Panc1 (cell line): ENCODE results near the gene FAT2.

ENCODE experiments used
- POLR2AphosphoS5 ChIP-seq: IDR thresholded peaks from 2 replicates; pipeline ENCODE4 v1.6.1; 2012; ENCODE audit warnings: mild to moderate bottlenecking, low read depth, low read length, moderate library complexity
- REST ChIP-seq, 2 experiments: IDR thresholded peaks; 2 replicates each; pipeline ENCODE4 v1.6.1; 2011 to 2012; ENCODE audit warnings: low read depth in 2 of 2, control low read depth in 1 of 2, low read length in 1 of 2, mild to moderate bottlenecking in 1 of 2, moderate library complexity in 1 of 2; ENCODE audit not compliant: insufficient read depth in 1 of 2
- TF ChIP-seq, protein P1 (sequence below): fragments of 450-650 bp; IDR thresholded peaks from 2 replicates; pipeline ENCODE4 v1.5.1; 2017; ENCODE audit warnings: mild to moderate bottlenecking

DNA sequence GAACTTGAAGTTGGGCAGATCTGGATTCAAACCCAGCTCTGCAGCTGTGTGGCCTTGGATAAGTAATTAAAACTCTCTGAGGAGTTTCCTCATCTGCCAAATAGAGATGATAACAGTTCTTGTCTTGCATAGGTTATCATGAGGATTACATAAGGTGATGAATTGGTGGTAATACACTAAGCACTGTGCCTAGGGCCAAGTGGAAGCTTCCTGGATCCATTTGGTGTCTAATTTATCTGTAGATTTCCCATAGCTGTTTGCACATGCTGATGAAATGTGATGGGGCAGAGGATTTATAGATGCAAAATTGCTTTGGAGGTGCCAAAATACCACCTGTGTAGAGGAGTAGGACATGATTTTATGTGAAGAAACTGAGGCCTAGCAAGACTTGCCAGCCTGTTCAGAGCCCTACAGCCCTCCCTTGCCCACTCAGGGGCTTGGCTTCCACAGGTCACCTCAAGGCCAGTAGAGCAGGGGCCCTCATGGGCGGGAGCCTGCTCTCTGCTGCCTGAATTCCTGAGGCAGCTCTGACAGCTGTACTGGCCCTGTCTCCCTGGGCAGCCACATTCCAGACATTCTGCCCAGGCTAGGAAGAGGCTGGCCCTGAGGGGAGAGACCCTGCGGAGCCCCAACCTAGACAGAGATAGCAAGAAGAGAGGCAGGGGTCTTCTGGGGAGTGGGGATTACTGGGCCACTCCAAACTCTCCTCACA is 5.9 kb upstream of the FAT2 start:
- TF ChIP-seq, protein P1, sequence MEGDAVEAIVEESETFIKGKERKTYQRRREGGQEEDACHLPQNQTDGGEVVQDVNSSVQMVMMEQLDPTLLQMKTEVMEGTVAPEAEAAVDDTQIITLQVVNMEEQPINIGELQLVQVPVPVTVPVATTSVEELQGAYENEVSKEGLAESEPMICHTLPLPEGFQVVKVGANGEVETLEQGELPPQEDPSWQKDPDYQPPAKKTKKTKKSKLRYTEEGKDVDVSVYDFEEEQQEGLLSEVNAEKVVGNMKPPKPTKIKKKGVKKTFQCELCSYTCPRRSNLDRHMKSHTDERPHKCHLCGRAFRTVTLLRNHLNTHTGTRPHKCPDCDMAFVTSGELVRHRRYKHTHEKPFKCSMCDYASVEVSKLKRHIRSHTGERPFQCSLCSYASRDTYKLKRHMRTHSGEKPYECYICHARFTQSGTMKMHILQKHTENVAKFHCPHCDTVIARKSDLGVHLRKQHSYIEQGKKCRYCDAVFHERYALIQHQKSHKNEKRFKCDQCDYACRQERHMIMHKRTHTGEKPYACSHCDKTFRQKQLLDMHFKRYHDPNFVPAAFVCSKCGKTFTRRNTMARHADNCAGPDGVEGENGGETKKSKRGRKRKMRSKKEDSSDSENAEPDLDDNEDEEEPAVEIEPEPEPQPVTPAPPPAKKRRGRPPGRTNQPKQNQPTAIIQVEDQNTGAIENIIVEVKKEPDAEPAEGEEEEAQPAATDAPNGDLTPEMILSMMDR: no peak
- TF ChIP-seq POLR2AphosphoS5: no peak
- TF ChIP-seq REST (IDR thresholded peaks at IDR 0.05; ENCODE audit: insufficient read depth in 1 of 2, low read depth in 2 of 2, low read length in 1 of 2): no peak
